ENCODE measurements around the gene TXNDC11. TPM values are rescaled to one million over a fixed set of nuclear protein-coding genes. Genes with fewer than 3 reads are reported as not detected.

The TXNDC11 gene
- total and polyA plus RNA-seq, 2 donors (not counting 3 experiments of a cell fraction or from before 2014, with no cell fraction given) = 42.5 to 66.0 TPM

DNA sequence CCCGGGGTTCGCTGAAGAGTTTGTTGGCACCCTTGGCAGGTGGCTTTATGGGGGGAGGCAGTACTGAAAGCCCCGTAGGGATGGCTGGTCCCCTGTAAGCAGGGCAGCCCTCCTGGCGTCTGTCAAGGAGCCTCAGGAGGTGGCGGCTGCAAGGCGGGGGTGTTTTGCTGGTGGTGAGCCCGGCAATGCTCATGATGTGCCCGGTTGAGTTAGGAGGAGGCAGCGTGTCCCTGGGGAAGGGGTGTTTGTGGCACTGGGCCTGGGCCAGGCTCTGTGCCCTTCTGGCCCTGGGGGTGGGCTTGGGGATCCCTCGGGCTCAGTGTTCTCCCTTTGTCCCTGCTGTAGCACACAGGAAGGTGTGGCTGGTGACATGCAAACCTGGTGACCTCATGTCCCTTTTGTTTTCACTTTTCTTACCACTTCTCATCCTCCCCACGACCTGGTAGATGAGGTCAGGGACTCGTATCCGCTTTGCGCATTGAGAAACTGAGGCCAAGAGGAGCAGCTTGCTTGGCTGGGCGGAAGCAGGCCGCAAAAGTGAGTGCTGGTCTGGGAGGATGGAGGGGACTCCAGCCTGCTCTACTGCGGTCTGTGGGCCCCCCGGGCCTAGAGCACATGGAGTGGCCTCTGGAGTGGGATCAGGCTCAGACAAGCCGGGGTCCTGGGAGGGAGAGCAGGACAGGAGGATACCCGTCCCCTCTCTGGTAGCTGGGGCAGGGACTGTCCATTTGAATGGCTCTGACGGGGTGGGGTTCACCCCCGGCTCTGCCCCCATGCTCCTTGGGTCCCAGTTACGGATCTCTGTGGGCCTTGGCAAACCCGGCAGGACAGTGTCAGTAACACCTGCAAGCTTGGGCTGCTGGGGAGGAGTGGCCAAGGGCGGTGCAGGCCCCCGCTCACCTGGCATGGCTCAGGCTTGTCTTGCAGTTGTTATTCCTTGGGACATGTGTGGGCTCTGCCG lies 72.2 kb downstream of the TXNDC11 start:
- peaks cover 21% of the 10 kb centered on the region for H3K4me1 ChIP-seq (ENCODE audit: control insufficient read depth, extremely low read depth, insufficient read depth, low read length)
- no peaks in the 10 kb centered on the region for H3K79me2 ChIP-seq (ENCODE audit: control insufficient read depth, insufficient read depth, low read length)
- no peaks in the 10 kb centered on the region for H3K36me3 ChIP-seq (ENCODE audit: control insufficient read depth in 2 of 2, extremely low read depth in 1 of 2, insufficient read depth in 2 of 2, low read length in 2 of 2)
- ChIA-PET POLR2A (no interaction called here), CTCF (no interaction called here)
- H3K9me1 ChIP-seq (replicated peaks; ENCODE audit: control insufficient read depth, extremely low read depth, insufficient read depth, low read length) = no peaks in the 10 kb centered on the region
- H3K27me3 ChIP-seq (ENCODE audit: control insufficient read depth in 2 of 2, insufficient read depth in 2 of 2, low read length in 2 of 2) = no peaks in the 10 kb centered on the region
- TF ChIP-seq FOS (IDR thresholded peaks at IDR 0.05; ENCODE audit: borderline replicate concordance, insufficient read depth, low read length) (no peak), POLR2A (IDR thresholded peaks at IDR 0.05; ENCODE audit: low read depth, low read length) (no peak), GATA2 (IDR thresholded peaks at IDR 0.05; ENCODE audit: insufficient read depth, insufficient read length, low read depth, low read length) (no peak), JUN (IDR thresholded peaks at IDR 0.05; ENCODE audit: borderline replicate concordance, insufficient read depth, insufficient read length, low read depth) (no peak), MYC (IDR thresholded peaks at IDR 0.05; ENCODE audit: low read depth, low read length) (no peak), POLR2AphosphoS5 (IDR thresholded peaks at IDR 0.05; ENCODE audit: insufficient read depth, low read depth, low read length) (no peak), EZH2 (IDR thresholded peaks at IDR 0.05; ENCODE audit: borderline replicate concordance, low read depth, low read length, severe bottlenecking) (no peak)
- TF ChIP-seq, protein P1, sequence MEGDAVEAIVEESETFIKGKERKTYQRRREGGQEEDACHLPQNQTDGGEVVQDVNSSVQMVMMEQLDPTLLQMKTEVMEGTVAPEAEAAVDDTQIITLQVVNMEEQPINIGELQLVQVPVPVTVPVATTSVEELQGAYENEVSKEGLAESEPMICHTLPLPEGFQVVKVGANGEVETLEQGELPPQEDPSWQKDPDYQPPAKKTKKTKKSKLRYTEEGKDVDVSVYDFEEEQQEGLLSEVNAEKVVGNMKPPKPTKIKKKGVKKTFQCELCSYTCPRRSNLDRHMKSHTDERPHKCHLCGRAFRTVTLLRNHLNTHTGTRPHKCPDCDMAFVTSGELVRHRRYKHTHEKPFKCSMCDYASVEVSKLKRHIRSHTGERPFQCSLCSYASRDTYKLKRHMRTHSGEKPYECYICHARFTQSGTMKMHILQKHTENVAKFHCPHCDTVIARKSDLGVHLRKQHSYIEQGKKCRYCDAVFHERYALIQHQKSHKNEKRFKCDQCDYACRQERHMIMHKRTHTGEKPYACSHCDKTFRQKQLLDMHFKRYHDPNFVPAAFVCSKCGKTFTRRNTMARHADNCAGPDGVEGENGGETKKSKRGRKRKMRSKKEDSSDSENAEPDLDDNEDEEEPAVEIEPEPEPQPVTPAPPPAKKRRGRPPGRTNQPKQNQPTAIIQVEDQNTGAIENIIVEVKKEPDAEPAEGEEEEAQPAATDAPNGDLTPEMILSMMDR (IDR thresholded peaks at IDR 0.05; ENCODE audit: extremely low read depth in 1 of 2, insufficient read depth in 1 of 2, low read depth in 1 of 2, low read length in 2 of 2) = no peak
- TF ChIP-seq, protein P2, sequence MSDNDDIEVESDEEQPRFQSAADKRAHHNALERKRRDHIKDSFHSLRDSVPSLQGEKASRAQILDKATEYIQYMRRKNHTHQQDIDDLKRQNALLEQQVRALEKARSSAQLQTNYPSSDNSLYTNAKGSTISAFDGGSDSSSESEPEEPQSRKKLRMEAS (IDR thresholded peaks at IDR 0.05; ENCODE audit: insufficient read depth, insufficient read length) = no peak
- BruUV-seq (replicated peaks) = no TSS peak
- dilution Hi-C loops (cut with MboI; ENCODE audit: extremely low pct_ligation_motif_present, low sequenced_read_pairs) (no loop called here), intact Hi-C loops (cut with micrococcal nuclease) (loop anchor here (2.0 kb wide), 1 partner anchor 72 kb away; the partner anchor contains the start of gene TXNDC11)
- FAIRE-seq (no peak), DNase-seq (ENCODE audit: low read depth, low spot score) (no peak)
- H3K27ac ChIP-seq (ENCODE audit: insufficient read depth, low read depth, low read length) = no peak overlapping the region
- no peaks in the 10 kb centered on the region for H3K9me3 ChIP-seq (replicated peaks; ENCODE audit: control insufficient read depth, insufficient read depth, low read length)
- no peak overlapping the region for H3K4me2 ChIP-seq (ENCODE audit: insufficient read depth, low read length)
- no peak overlapping the region for H3K9ac ChIP-seq (replicated peaks; ENCODE audit: extremely low read depth, insufficient read depth, low read length)
- no peaks in the 10 kb centered on the region for H4K20me1 ChIP-seq (replicated peaks; ENCODE audit: control insufficient read depth, extremely low read depth, insufficient read depth, low read length)
- H2AFZ ChIP-seq (ENCODE audit: low read depth, low read length) = no peak overlapping the region
- no peak overlapping the region for H3K4me3 ChIP-seq (replicated peaks in 1 of 3; ENCODE audit: insufficient read depth in 1 of 3, low read depth in 1 of 3, low read length in 3 of 3)

All from endothelial cell of umbilical vein (primary cell).